ENCODE measurements around the gene TENT5C.

The TENT5C gene

DNA sequence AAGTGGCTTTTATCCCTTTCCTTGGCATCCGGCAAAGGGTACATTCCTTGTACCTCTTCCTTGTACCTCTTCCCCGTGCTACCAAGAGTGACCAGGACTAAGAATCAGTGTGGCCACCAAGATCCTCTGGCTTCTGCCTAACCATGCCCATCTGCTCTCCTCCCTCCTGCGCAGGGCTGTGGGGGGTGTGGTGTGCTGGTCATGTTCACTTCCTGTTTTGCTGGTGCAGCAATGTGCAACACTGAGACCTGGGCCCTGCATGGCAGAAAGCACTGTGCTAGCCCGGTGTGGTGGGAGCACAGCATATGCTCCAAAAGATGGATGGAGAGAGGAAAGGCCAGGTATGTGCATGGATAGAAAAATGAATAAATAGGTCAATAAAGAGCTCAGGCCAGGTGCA lies 33.3 kb upstream of the TENT5C start:
- in situ Hi-C loops (cut with MboI; ENCODE audit: low sequenced_read_pairs): no loop called here

DNA sequence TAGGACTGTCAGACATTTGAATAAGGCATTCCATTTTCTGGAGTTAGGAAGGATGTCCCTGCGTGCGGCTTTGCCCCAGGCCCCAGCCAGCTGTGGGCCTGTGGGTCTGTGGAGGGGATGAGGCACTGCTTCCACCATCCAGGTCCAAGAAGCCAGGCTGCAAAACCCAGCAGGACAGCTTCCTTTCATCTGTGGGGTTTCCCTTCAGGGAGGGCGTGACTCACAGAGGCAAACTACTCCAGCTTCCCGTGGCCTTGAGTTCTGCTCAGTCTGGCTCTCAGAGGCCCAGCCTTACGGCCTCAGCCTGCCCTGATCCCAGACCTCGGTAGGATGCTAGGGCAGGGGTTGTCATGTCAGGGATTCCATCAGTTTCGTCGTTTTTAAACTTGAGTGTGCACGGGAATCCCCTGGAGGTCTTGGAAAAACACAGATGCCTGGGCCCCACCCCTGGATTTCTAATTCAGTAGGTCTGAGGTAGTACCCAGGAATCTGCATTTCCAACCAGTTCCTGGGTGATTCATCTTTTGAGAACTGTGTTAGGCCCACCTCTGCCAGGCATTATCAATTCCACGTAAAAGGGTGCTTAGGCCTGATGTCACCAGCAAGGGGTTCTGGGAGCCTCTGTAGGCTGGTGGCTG lies 32.3 kb upstream of the TENT5C start:
- in situ Hi-C loops (cut with MboI; ENCODE audit: low sequenced_read_pairs): no loop called here

DNA sequence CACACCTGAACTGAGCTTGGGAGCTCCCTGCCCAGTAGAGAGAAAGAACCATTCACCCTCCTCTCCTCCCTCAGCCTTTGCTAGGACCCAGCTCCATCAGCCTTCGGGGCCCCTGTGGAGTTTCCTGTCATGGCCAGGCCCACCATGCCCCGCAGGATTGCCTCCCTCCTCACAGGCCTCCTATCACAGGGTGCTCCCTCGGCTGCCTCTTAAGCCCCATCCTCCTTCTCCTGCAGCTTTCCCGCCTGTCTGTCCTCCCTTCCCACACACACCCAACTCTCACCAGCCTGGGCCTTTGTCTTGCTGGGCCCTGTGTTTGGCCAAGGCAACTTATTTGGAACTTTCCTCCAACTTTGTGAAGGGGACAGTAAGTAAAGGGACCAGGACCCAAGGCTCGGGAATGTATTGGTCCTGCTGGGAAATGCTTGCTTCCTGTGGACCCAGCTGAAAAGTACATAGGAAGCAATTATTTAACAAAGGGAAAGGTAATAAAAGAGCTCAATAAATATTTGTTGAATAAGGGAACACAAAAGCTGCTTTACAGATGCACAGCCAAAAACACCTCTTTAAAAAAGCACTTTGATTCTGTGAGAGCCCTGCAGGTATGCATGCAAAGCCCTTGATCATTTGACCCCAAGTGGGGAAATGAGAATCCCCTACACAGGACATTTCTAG lies 31.6 kb upstream of the TENT5C start:
- in situ Hi-C loops (cut with MboI; ENCODE audit: low sequenced_read_pairs): no loop called here

DNA sequence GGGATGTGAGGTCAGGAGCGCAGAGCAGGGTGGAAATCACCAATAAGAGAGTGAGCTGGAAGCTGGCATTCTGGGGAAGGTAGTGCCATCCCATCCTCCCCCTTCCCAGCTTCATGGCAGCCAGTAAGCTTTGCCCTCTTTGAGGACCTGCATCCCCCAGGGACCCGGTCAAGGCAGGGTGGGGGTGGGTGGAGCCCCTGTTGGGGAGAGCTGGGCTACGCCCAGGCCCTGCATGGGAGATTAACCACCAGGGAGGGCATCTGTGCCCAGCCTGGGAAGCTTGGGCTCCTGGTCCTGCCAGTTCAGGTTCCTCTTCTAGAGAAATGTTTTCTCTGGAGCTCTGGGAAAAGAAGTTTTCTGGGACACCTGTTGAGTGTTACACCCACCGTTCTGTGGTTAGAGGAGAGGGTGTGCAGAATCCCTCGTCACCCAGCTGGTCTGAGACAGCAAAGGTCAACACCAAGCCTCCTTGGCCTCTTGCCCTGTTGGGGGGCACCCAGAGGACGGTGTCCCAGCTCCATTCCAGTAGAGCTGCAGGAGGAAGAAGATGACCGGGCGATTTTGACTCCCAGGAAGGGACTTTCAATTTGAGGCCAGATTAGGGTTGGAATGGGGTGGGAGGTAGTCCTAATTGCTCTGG lies 30.1 kb upstream of the TENT5C start:
- in situ Hi-C loops (cut with MboI; ENCODE audit: low sequenced_read_pairs): no loop called here

DNA sequence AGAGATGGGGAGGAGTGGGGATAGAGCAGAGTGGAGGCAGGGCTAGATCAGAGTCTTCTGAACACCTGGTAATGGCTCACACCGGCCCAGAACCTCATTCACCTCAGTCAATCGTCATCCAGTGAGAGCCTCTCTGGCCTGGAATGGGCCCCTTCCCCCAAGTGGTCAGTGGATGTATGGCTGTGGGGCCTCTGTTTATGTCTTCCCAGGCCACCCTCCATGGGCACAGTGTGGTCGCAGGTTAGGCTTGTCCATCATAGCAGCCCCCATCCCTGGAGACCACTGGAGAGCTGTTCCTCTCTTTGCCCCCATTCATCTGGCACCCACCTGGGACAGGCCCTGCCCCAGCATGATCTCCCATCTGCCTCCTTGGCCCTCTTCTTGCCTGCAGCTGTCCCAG lies 29.6 kb upstream of the TENT5C start:
- in situ Hi-C loops (cut with MboI; ENCODE audit: low sequenced_read_pairs): no loop called here

DNA sequence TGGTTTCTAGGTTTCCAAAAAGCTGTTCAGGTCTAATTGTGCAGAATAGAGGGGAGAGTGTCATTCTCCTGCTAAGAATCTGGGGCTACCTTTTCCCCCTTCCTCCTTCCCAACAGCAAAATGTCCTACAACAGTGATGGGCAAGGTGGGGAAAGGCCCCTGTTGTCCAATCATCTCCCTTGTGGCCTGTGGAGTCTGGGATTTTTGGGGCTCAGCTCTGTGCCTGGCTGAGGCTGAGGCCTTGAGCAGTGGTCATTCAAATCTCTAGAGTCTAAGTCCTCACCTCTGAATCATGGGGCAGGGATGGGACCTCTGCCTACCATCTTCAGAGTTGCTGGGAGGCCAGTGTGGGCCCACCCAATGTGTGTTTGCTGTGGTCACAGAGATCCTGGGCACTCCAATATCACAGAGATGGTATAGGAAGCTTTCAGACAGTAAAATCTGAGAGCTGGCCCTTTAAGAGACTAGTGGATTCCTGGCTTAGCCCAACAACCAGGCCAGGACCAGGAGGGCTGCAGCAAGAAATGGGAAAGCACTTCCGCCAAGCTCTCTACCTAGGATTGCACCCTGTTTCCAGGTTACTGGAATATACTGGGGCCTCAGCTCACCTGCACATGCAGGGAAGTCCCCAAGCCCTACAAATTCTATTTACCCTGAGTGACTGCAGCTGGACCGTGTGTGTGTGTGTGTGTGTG lies 28.5 kb upstream of the TENT5C start:
- in situ Hi-C loops (cut with MboI; ENCODE audit: low sequenced_read_pairs): no loop called here

DNA sequence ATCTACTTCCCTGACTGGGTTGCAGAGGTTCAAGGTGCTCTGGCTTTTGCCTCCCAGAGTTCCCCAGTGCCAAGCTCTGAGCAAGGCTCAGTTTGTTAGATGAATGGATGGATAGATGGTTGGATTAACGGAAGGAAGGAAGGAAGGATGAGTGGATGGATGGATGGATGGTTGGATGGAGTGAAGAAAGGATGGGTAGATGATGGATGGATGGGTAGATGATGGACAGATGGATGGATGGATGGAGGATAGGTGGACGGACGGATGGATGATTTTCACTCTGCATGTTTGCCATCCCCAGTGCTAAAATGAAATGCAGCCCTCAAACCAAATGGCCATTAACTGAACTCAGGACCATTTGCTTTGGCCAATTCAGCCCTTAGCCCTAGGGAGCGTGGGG lies 27.4 kb upstream of the TENT5C start:
- in situ Hi-C loops (cut with MboI; ENCODE audit: low sequenced_read_pairs): no loop called here

DNA sequence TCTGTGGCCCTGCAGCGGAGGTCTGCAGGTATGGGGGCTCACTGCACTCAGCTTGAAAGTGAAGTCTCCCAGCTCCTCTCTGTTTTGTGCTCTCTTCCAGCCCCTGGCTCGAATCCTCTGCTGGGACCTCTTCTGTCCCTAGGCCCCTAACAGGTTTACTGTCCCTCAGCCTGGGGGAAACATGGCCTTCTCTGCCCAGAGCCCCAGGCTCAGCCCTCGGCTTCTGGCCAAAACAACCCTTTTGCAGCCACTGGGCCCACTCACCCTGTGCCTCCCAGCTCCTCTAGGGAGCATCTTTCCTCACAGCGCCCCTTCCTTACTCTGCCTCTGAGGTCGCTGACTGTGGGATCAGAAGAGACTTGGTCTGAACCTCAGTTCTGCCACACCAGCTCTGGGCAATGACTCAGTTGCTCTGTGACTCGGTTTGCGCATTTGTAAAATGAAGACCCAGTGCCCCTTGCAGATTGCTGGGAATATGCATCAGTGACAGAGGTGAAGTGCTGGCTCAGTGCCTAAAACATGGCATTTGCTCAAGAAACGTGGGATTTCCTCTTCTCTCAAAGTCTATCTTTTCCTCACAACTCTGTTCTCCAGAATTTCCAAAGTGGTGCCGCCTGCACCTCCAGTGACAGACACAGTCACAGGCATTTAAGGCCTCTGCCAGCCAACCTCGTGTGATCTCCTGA lies 26.5 kb upstream of the TENT5C start:
- in situ Hi-C loops (cut with MboI; ENCODE audit: low sequenced_read_pairs): no loop called here

DNA sequence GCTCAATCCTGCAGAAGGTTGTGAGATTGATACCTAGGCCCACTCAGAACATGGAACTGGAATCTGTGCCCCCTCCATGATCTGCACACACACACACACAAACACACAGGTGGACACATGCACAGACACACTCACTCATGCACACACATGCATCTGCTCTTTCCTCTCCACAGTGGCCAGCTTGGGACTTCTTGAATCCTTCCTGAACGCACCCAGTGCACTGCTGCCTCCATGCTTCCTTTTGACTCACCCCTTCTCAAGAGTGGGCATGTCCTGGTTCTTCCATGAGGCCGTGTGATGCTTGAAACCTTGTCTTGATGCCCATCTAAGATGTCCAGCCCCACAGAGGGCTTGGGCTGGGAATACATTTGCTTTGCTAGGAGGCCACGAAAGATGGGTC lies 25.4 kb upstream of the TENT5C start:
- in situ Hi-C loops (cut with MboI; ENCODE audit: low sequenced_read_pairs): no loop called here

DNA sequence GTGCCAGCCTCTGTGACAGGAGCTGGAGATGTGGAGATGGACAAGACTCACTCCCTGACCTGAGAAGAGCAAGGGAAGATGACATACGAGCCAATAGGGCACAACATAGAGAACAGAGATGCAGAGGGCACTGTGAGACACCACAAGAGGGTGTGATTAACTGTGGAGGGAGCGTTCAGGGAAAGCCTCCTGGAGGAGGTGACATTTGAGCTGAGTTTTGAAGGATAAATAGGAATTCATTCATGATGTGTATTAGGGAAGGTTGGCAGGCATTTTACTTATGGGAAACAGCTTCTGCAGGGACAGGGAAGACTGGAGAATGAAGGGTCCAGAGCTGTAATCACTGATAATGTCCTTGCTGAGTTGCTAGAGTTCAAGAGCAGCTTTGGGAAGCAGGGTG lies 25.0 kb upstream of the TENT5C start:
- in situ Hi-C loops (cut with MboI; ENCODE audit: low sequenced_read_pairs): no loop called here

DNA sequence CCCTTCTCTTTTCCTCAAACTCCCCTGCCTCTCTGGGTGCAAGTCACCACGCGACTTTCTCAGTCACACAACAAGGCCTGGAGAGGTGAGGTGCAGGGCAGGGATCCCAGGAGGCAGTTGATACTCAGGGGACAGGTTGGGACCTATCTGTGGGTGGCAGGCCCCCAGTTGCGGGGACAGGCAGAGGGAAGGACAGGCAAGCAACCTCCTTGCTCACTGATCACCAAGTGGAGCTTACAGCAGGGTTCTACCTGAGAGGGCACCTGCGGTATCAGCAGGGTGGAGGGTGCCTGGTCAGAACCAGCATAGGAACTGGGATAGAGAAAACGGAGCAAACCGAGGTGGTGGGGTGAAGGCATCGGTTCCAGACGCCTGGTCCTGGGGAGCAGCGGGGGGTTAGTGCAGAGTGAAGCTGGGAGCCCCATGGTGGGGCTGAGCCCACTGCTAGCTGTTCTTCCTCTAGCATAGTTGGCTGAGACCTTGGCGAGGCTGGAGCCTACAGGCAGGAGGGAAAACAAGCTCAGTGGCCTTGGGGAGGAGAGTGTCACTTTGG lies 24.4 kb upstream of the TENT5C start:
- in situ Hi-C loops (cut with MboI; ENCODE audit: low sequenced_read_pairs): no loop called here

DNA sequence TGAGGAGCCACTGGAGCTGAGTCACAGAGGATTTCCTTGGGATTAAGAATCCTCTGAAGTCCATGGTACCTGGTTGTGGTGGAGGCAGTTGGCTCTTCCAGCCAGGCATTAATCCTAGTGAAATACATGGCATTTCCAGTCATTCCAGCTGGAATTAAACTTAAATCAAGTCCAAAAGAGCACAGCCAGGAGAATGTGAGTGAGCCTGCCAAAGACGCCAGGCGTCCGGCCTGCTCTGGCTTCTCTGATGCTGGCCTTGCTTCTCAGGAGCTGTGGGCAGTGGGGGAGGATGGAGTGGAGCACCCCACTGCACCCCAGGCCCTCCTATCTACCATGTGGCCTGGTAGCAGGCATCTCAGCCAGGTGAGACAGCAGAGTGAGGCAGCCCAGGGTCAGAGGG lies 23.4 kb upstream of the TENT5C start:
- in situ Hi-C loops (cut with MboI; ENCODE audit: low sequenced_read_pairs): no loop called here

DNA sequence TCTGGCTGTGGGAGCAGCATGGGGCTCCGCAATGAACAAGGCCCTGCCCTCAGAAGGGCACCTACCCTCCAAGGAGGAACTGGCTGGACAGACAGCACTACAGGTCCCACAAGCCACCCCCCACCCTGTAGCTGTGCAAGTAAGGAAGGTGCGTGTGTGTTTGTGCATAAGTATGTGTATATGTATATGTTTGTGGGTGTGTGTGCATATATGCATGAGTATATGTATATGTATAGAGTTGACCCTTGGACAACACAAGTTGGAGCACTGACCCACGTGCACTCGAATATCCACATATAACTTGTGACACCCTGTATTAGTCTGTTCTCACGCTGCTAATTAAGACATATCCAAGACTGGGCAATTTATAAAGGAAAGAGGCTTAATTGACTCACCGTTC lies 22.6 kb upstream of the TENT5C start:
- in situ Hi-C loops (cut with MboI; ENCODE audit: low sequenced_read_pairs): no loop called here

DNA sequence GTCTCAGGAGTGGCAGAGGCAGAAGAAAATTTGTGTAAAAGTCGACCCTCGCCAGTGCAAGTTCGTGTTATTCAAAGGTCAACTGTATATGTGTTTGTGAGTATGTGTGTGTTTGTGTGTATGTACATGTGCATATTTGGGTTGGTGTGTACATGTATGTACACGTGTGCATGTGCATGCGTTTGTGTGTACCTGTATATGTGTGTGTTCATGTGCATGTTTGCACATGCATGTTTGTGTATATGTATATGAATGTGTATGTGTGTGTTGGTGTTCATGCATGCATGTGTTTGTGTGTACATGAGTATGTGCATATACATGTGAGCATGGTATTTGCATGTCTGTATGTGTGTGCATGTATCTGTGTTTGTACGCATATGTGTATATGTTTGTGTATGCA lies 21.7 kb upstream of the TENT5C start:
- in situ Hi-C loops (cut with MboI; ENCODE audit: low sequenced_read_pairs): no loop called here

DNA sequence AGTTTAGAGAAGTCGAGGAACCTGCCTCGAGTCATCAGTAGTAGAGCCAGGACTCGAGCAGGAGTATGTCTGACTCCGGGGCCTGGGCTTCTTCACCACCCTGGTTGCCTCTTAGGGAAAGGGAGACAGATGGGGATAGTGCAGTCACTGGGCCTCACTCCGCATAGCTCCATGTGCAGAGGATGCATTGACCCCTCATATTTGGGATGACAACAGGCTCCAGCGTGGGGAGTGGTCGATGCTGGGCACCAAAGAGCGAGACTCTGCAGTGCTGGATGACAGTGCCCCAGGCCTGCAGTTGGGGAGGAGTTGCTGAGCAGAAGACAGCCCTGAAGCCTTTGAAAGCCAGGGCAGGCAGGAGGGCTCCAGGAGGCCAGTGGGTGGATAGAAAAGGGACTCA lies 20.8 kb upstream of the TENT5C start:
- in situ Hi-C loops (cut with MboI; ENCODE audit: low sequenced_read_pairs): no loop called here

DNA sequence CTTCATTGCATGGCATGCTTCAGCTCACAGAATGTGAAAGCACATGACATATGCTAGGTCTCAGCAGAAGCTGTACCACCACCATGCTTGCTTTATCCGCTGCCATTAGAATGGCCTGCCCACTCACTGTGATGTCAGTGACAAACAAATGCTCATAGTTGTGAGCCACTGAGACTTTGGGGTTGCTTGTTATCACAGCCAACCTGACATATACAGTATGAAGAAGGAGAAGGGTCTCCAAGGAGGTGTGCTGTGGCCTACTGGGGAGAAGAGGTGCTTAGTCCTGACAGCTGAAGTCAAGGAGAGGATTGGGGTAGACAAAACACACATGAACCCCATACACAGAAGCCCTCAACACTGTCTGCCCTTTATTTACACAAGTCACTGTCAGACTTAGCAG lies 19.5 kb upstream of the TENT5C start:
- in situ Hi-C loops (cut with MboI; ENCODE audit: low sequenced_read_pairs): no loop called here

DNA sequence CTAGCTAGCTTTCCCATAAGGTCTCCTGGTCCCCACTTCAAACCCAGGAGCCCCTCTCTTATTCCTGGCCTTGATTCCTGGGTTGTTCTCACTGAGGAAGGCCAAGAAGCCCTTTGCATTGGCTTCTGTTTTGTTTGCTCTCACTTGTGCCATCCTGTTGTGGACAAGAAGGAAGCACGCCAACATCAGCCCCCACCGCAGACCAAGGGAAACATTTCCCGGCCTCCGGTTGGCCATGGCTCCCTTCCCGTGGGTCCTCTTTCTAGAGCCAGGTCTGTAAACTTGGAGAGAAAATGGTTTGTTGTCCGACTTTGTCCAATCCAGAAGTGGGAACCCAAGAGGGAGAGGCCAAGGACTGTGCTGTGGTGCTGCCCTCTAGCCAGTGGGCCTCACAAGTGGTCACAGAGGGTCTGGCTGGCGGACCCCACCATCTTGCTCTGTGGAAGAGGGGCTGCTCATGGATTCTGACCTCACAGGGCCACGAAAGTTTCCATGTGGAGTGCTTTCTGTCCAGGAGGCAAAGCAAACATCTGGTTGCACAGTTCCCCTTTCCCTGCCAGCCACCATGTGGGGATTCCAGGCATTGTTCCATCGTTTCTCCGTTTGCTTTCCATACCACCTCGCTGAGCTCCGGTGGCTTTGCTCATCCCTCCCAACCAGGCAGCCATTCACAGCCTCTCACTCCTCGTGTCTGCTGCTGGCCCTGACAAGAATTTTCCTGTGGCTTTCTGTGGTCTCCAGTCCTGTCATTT lies 18.9 kb upstream of the TENT5C start:
- in situ Hi-C loops (cut with MboI; ENCODE audit: low sequenced_read_pairs): no loop called here

DNA sequence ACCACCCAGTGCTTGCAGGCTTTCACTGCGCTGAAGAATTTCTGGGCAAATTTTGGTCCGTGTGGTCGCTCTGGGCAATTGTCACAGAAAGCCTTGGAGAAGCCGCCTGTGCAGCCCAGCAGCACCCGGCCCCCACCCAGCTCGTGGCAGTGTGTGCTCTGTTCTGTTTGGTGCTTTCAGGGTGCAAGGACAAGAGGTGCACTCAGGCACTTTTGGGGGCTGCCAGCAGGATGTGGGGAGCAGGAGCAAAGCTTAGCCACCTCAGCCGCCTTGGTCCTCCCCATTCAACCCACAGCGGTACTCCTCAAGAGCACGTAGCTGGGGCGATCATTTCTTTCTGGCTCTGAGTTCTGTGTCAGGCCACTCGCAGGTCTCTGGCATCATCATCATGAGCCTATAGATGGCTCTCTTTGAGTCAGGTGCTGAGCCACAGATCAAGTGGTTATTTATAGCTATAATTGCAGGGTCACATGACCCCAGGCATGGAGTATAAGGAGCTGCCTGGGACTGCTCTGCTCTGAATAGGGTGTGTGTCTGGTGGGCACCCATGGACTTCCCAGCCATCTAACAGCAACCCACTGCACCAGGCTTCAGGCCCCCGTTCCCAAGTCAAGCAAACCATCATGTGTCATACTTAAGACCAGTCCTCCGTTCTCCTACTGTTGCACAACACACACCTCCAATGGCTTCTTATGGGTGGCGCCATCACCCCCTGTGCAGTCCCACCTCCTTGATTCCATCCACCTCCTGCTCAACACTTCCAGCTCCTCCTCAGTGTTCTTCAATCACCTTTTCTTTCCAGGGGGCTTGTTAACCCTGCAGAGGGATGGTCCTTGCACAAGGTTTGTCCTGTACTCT lies 18.1 kb upstream of the TENT5C start:
- in situ Hi-C loops (cut with MboI; ENCODE audit: low sequenced_read_pairs): no loop called here

DNA sequence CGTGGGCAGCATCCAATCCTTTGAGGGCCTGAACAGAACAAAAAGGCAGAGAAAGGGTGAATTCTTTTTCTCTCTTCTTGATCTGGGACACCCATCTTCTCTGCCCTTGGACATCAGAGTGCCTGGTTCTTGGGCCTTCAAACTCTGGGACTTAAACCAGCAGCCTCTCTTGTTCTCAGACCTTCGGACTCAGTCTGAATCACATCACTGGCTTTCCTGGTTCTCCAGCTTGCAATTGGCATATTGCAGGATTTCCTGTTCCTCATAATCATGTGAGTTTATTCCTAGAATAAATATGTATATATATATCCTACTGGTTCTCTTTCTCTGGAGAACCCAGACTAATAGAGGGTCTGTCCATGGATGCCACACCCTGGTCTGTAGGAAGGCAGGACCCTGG lies 16.3 kb upstream of the TENT5C start:
- in situ Hi-C loops (cut with MboI; ENCODE audit: low sequenced_read_pairs): no loop called here
